Measurements from ENCODE around the gene FDXR. TPM values are rescaled to one million over a fixed set of nuclear protein-coding genes. Genes with fewer than 3 reads are reported as not detected.

The FDXR gene
- total RNA-seq, 2 experiments from 2014 or later: 20.0 to 24.3 TPM

GRCh38 chr17:74890554-74890953 is 17.8 kb upstream of the FDXR start:
- CTCF ChIA-PET: interaction anchor here (1.3 to 1.7 kb wide), 2 partner anchors 67 to 70 kb away, joined by 3 to 5 read pairs; no protein-coding TSS in a partner anchor
- DNase-seq: no peak
- Mint-ChIP-seq H3K4me3 (no peak overlapping the region), H3K4me1 (ENCODE audit: low read depth) (peaks cover 2% of the 10 kb centered on the region), H3K27me3 (peaks cover 27% of the 10 kb centered on the region), H3K9me3 (no peaks in the 10 kb centered on the region), H3K27ac (no peak overlapping the region), H3K36me3 (ENCODE audit: low read depth) (no peaks in the 10 kb centered on the region)
- intact Hi-C loops (cut with micrococcal nuclease): no loop called here
- ATAC-seq: no peak
- no peak for TF ChIP-seq CTCF (IDR thresholded peaks at IDR 0.05)
- POLR2A ChIA-PET: no interaction called here

GRCh38 chr17:74888469-74888868 is 15.7 kb upstream of the FDXR start:
- Mint-ChIP-seq H3K27ac (no peak overlapping the region), H3K4me3 (no peak overlapping the region), H3K9me3 (no peaks in the 10 kb centered on the region), H3K36me3 (ENCODE audit: low read depth) (no peaks in the 10 kb centered on the region), H3K27me3 (peaks cover 18% of the 10 kb centered on the region), H3K4me1 (ENCODE audit: low read depth) (no peaks in the 10 kb centered on the region)
- no peak for ATAC-seq
- intact Hi-C loops (cut with micrococcal nuclease): no loop called here
- CTCF ChIA-PET: interaction anchor here (0.9 to 1.8 kb wide), 2 partner anchors 23 to 73 kb away, joined by 4 read pairs; no protein-coding TSS in a partner anchor
- no peak for TF ChIP-seq CTCF (IDR thresholded peaks at IDR 0.05)
- POLR2A ChIA-PET: no interaction called here
- no peak for DNase-seq

- H3K36me3 Mint-ChIP-seq (ENCODE audit: low read depth): no peaks in the 10 kb centered on the region
- no peak for TF ChIP-seq CTCF (IDR thresholded peaks at IDR 0.05)
- ATAC-seq (no peak), DNase-seq (no peak)
- H3K4me1 Mint-ChIP-seq (ENCODE audit: low read depth): no peaks in the 10 kb centered on the region
- no peaks in the 10 kb centered on the region for H3K9me3 Mint-ChIP-seq
- CTCF ChIA-PET: no interaction called here
- no peak overlapping the region for H3K4me3 Mint-ChIP-seq
- intact Hi-C loops (cut with micrococcal nuclease): no loop called here
- H3K27ac Mint-ChIP-seq: no peak overlapping the region
- POLR2A ChIA-PET: no interaction called here
- peaks cover 5% of the 10 kb centered on the region for H3K27me3 Mint-ChIP-seq
Measured at GRCh38 chr17:74883241-74883745, 10.5 kb upstream of the FDXR start.

GRCh38 chr17:74882517-74883240 is 9.9 kb upstream of the FDXR start:
- Mint-ChIP-seq H3K4me1 (ENCODE audit: low read depth) (no peaks in the 10 kb centered on the region), H3K36me3 (ENCODE audit: low read depth) (no peaks in the 10 kb centered on the region), H3K9me3 (no peaks in the 10 kb centered on the region), H3K4me3 (no peak overlapping the region), H3K27ac (no peak overlapping the region), H3K27me3 (peaks cover 5% of the 10 kb centered on the region)
- ATAC-seq (no peak), DNase-seq (no peak)
- intact Hi-C loops (cut with micrococcal nuclease): no loop called here
- CTCF ChIA-PET: interaction anchor here (13.9 kb wide), 1 partner anchor 21 kb away, joined by 139 read pairs; the partner anchor contains the start of gene GRIN2C
- no peak for TF ChIP-seq CTCF (IDR thresholded peaks at IDR 0.05)
- POLR2A ChIA-PET: no interaction called here

GRCh38 chr17:74881073-74881472 is 8.3 kb upstream of the FDXR start:
- Mint-ChIP-seq H3K4me1 (ENCODE audit: low read depth) (no peaks in the 10 kb centered on the region), H3K4me3 (no peak overlapping the region)
- POLR2A ChIA-PET: interaction anchor here (0.9 kb wide), 1 partner anchor 21 kb away, joined by 3 read pairs; no protein-coding TSS in a partner anchor

More at GRCh38 chr17:74881073-74881472, 8.3 kb upstream of the FDXR start:
- H3K27ac Mint-ChIP-seq: no peak overlapping the region
- DNase-seq (no peak), ATAC-seq (no peak)
- no peak for TF ChIP-seq CTCF (IDR thresholded peaks at IDR 0.05)
- intact Hi-C loops (cut with micrococcal nuclease): no loop called here
- CTCF ChIA-PET: interaction anchor here (13.9 kb wide), 1 partner anchor 19 kb away, joined by 139 read pairs; the partner anchor contains the start of gene GRIN2C
- H3K27me3 Mint-ChIP-seq: peaks cover 5% of the 10 kb centered on the region
- H3K36me3 Mint-ChIP-seq (ENCODE audit: low read depth): no peaks in the 10 kb centered on the region
- no peaks in the 10 kb centered on the region for H3K9me3 Mint-ChIP-seq

Measured in activated CD8-positive, alpha-beta T cell treated with anti-CD3 and anti-CD28 coated beads for 36 hours (primary cell).